Astrocyte of the cerebellum (primary cell): ENCODE measurements around the gene CAGE1.

Experiments used
- DNase-seq: peaks from one replicate; pipeline ENCODE4 v3.0.0-alpha.2; 2011; ENCODE audit warnings: low read depth
- H3K4me3 ChIP-seq: 2 replicates; pipeline ENCODE4 v1.5.1; 2011; ENCODE audit warnings: mild to moderate bottlenecking, low read depth, low read length, moderate library complexity
- in situ Hi-C: cut with HindIII; loops from 2 replicates; pipeline ENCODE4 v1.10.0; 2017; ENCODE audit warnings: low sequenced_read_pairs
- TF ChIP-seq, protein P1 (sequence below): IDR thresholded peaks from 2 replicates; pipeline ENCODE4 v1.5.1; 2012; ENCODE audit warnings: low read length, low read depth, moderate library complexity, mild to moderate bottlenecking; ENCODE audit errors: missing control alignments

The CAGE1 gene

GRCh38 chr6:7421066-7421465 is 31.5 kb upstream of the CAGE1 start:
- DNase-seq, result no peak
- in situ Hi-C loops, result no loop called here
- TF ChIP-seq, protein P1, sequence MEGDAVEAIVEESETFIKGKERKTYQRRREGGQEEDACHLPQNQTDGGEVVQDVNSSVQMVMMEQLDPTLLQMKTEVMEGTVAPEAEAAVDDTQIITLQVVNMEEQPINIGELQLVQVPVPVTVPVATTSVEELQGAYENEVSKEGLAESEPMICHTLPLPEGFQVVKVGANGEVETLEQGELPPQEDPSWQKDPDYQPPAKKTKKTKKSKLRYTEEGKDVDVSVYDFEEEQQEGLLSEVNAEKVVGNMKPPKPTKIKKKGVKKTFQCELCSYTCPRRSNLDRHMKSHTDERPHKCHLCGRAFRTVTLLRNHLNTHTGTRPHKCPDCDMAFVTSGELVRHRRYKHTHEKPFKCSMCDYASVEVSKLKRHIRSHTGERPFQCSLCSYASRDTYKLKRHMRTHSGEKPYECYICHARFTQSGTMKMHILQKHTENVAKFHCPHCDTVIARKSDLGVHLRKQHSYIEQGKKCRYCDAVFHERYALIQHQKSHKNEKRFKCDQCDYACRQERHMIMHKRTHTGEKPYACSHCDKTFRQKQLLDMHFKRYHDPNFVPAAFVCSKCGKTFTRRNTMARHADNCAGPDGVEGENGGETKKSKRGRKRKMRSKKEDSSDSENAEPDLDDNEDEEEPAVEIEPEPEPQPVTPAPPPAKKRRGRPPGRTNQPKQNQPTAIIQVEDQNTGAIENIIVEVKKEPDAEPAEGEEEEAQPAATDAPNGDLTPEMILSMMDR, result no peak
- H3K4me3 ChIP-seq, result no peak overlapping the region

DNA sequence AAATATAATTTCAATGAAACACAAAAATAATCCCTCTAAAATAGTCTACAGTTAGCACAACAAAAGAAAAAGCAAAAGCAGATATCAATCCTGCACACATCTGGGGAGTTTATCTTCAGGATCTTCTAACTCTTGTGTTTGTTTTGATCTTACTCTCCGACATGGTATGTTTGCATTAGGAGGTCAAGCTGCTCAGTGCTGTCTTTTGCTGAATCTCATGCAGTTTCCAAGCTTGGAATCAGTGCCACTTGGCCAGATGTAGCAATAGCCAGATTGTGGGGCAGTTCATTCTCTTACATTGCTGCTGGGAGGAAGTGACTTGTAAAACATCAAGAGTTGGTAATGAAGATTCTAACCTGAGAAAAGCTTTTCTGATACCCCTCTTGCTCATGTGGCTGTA is 29.5 kb upstream of the CAGE1 start:
- in situ Hi-C loops, result no loop called here
- TF ChIP-seq, protein P1, result no peak
- no peak for DNase-seq
- H3K4me3 ChIP-seq, result no peak overlapping the region

DNA sequence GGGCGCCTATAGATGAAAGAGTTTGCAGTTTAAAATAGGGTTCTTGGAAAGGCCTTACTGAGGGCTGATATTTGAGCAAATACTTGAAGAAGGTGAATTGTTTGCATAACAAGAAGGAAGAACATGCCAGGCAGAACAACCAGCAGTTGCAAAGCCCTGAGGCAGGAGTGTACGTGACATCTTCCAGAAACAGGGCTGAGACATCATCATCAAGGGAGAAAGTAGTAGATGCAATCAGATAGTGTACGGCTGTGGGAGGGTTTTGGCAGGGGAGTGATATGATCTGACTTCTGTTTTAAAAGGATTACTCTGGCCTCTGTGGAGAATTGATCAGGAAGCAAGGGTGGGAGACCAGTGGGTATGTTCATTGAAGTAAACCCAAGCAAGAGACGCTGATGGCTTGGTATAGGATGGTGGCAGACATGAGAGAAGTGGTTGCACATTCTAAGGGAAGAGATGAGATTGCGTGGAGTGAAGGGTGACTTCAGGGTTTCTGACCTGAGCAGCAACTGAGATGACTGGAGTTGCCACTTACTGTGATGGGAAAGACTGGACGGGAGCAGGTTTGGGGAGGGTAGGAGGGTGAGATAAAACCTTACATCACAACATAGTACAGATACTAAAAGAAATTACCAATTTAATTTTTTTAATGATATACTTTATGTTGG is 28.8 kb upstream of the CAGE1 start:
- H3K4me3 ChIP-seq, result no peak overlapping the region
- in situ Hi-C loops, result no loop called here
- no peak for DNase-seq
- TF ChIP-seq, protein P1, result no peak

GRCh38 chr6:7417684-7418083 is 28.1 kb upstream of the CAGE1 start:
- H3K4me3 ChIP-seq, result no peak overlapping the region
- in situ Hi-C loops, result no loop called here

DNA sequence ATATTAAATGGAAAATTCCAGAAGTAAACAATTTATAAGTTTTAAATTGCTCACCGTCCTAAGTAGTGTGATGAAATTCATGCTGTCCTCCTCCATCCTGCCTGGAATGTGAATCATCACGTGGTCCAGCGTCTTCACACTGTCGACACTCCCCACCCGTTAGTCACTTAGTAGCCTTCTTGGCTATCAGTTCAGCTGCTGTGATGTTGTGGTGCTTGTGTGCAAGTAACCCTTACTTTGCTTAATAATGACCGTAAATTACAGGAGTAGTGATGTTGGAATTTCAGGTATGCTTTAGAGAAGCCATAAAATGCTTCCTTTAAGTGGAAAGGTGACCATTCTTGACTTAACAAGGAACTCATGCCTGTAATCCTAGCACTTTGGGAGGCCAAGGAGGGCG is 25.3 kb upstream of the CAGE1 start:
- H3K4me3 ChIP-seq, result no peak overlapping the region
- in situ Hi-C loops, result no loop called here
- no peak for DNase-seq
- TF ChIP-seq, protein P1, result no peak

More at GRCh38 chr6:7417684-7418083, 28.1 kb upstream of the CAGE1 start:
- TF ChIP-seq, protein P1, result no peak
- no peak for DNase-seq

DNA sequence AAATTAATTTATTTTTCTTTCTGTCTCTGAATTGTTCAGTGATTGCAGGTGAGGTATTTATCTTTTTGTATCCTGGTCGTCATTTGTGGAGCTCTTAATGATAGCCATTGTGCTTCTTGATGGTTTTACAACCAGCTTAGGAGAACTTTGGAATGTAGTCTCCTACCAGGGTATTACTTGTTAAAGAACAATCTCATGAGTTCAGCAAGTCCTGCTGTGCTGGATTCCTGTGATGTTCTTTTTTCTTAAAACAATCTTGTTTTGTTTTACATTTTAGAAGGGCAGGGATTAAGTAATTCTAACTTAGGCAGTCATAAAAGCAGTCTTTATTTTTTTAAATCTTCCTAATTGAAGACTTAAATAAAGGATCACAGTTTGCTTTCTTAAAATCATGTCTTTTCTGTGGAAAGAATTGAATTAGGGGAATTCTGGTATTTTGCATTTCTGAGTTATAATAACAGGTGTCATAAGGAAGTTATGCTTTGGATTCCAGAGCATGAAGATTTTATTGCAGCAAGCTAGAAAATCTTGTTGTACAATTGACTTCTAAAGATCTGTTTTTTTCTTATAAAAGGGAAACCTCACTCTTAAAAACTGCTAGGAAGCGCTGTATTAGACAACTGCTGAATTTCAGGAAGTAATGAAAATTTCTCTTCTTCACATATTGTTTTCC is 23.7 kb upstream of the CAGE1 start:
- in situ Hi-C loops, result no loop called here
- TF ChIP-seq, protein P1, result no peak
- H3K4me3 ChIP-seq, result no peak overlapping the region
- no peak for DNase-seq
